ENCODE measurements around the gene THADA.

DNA sequence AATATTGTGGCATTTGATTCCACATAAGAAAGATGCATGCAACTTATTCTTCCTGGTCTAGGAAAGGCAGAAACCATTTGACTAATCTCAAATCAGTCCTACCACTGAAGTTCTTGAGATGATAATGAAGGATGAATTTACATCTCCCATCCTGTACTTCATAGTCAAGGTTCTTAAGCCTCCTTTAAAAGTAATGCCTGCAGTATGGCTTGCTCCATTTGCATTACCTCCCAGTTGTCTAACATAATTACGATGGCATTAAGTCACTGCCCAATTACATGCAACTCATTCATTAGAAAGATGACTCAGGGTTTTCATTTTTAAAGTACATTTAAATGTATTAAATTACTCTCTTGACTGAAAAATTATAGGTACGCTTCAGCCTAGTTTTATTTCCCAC is 32.2 kb downstream of the THADA start:
- TF ChIP-seq, protein P1, sequence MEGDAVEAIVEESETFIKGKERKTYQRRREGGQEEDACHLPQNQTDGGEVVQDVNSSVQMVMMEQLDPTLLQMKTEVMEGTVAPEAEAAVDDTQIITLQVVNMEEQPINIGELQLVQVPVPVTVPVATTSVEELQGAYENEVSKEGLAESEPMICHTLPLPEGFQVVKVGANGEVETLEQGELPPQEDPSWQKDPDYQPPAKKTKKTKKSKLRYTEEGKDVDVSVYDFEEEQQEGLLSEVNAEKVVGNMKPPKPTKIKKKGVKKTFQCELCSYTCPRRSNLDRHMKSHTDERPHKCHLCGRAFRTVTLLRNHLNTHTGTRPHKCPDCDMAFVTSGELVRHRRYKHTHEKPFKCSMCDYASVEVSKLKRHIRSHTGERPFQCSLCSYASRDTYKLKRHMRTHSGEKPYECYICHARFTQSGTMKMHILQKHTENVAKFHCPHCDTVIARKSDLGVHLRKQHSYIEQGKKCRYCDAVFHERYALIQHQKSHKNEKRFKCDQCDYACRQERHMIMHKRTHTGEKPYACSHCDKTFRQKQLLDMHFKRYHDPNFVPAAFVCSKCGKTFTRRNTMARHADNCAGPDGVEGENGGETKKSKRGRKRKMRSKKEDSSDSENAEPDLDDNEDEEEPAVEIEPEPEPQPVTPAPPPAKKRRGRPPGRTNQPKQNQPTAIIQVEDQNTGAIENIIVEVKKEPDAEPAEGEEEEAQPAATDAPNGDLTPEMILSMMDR (IDR thresholded peaks at IDR 0.05; ENCODE audit: insufficient read depth, low read length), result no peak
- TF ChIP-seq POLR2AphosphoS5 (IDR thresholded peaks at IDR 0.05; ENCODE audit: low read depth), result no peak

All from HL-60 (cell line).